Kidney capillary endothelial cell (primary cell): Measurements from ENCODE around the gene NPY4R2.
"Not testable (repeated sequence)": the region's sequence is repeated elsewhere in the genome, so short reads cannot be mapped to it uniquely, and the experiment has no call there.

ENCODE experiments used
- DNase-seq: peaks from one replicate; pipeline ENCODE4 v3.0.0-alpha.2; 2018; ENCODE audit warnings: low spot score

The NPY4R2 gene, protein sequence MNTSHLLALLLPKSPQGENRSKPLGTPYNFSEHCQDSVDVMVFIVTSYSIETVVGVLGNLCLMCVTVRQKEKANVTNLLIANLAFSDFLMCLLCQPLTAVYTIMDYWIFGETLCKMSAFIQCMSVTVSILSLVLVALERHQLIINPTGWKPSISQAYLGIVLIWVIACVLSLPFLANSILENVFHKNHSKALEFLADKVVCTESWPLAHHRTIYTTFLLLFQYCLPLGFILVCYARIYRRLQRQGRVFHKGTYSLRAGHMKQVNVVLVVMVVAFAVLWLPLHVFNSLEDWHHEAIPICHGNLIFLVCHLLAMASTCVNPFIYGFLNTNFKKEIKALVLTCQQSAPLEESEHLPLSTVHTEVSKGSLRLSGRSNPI

DNA sequence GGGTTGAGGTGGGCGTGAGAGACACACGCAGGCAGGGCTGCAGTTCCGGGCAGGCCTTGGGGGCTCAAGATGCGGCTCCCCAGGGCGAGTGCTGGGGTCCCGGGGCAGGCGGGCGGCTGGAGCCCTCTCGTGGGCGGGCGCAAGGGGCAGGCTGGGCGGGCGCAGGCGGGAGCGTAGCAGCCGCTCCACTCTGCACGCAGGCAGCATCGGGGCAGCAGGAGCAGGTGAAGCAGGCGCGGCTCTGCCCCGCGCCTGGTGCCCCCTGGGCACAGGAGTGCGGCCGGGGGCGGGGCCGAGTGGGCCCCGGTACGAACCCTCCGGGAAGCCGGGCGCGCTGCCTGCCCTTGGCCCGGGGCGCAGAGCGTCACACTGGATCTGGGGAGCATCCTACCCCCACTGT, at the start of gene NPY4R2:
Gene NPY4R2, plus strand, starts transcription at position 188 of the 400 bp plus-strand sequence. CDS start 3,326 bp downstream, outside the sequence.
- DNase-seq = not testable (repeated sequence)

DNA sequence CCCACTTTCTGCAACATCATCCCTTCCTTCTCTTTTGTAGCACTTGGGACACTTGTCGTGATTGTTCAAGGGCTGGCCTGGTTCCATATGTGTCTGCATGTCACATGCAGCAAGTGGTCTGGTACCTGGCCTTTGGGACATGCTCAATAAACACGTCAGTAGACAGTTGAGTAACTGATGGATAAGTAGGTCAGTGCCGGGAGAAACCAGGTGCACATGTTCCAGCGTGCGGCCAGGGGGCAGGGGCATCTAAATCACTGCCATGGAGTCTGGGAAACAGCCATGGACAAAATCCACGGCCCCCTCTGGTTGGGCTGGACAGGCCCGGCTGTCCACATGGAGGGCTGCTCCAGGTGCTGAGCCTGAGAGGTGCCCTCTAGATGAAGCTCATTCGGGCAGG, 47.6 kb upstream of the NPY4R2 start:
- not testable (repeated sequence) for DNase-seq

DNA sequence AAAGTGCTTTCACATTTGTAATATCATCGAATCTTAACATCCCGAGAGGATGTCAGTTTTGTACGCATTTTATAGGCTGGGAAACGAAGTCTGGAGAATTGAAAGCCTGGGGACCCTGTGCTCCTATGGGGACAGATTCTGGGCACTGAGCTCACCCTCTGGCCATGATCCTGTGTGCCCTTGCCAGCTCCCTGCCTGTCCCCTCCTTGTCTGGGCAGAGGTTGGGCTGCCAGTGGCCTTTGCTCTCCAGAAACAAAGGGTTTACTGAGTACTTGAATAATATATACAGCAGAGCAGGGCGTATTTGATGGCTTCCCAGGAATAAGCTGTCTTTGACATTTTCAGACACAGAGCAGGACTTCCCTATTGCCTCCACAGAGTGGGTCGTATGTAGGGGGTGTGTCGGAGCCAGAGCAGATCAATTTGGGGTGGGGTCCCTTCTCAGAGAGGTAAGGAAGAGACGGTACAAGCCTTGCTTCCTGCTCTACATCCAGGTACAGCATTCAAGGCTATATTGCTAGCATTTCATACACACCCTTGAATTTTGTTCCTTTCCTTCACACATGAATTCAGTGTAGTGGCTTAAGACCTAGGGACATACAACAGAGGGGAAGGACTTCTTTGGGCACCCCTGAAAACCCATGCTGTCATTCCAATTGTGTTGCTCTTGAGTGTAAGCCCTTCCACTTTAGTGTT, 46.8 kb upstream of the NPY4R2 start:
- DNase-seq = not testable (repeated sequence)

DNA sequence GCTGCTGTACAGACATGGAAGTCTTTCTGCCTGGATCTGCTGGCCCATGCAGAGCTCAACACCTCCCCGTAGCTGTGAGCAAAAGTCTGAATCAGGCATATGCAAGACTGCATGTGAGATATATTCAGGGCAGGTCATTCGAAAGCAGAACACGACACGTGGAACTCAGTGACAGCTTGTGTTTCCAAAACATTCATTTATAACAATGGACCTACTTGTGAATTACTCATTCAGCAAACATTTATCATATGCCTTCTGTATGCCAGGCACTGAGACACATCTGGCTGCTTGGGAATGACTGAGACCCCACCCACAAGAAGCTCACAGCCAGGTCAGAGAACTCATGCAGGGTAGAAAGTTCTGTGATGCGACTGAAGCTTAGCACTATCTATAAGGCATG, 46.2 kb upstream of the NPY4R2 start:
- DNase-seq = not testable (repeated sequence)

DNA sequence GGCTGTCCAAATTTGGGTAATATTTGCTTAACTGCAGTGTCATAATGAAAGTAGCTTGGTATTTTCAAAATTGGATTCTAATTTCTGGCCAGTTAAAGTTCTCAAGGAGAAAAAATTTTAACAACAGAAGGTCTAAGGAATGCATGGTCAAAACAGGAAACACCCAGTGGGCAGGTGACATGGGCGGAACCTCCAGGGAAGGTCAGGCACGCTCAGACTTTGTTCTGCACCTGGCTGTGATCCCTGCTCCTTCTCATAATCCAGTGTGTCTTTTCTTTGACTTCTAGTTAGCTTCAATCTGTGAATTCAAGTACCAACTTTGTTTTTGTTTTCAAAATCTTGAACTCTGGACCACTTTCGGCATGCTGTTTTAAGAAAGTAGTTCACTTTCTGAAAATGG, 34.2 kb upstream of the NPY4R2 start:
- not testable (repeated sequence) for DNase-seq

DNA sequence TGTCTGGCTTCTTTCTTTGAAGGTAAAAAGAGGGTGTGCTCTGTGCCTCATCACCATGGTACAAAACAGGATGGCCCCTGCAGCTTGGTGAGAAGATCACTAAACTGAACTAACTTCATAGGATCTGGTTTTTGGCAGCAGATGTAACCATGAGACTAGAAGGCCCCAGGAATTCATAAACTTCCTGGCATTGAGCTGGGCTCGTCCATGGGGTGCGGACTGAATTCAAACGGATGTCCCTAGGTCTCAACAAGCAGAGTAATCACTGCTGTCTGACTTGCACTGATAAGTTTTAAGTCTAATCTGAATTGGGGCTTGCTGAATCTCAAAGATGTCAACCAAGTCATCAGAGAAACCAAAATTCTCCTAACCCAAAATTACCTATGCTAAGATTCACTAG, 33.5 kb upstream of the NPY4R2 start:
- DNase-seq = not testable (repeated sequence)

DNA sequence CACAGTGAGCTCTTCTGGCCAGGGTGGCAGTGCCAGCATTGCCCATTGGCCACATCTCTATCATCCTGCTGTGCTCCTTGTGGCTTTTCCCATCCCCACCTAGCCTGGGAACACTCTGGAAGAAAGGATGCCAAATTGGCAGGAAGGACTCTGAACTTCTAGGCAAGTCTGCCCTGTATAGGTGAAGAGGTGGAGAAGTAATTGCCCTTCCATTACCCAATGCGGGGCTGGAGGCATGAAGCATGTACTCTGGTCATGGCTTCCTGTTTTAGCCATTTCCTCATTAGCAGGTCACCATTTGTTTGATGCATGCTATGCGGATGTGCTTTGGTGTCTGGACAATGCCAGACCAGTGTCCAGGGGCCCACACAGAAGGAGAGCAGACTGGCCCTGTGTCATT, 32.1 kb upstream of the NPY4R2 start:
- not testable (repeated sequence) for DNase-seq

DNA sequence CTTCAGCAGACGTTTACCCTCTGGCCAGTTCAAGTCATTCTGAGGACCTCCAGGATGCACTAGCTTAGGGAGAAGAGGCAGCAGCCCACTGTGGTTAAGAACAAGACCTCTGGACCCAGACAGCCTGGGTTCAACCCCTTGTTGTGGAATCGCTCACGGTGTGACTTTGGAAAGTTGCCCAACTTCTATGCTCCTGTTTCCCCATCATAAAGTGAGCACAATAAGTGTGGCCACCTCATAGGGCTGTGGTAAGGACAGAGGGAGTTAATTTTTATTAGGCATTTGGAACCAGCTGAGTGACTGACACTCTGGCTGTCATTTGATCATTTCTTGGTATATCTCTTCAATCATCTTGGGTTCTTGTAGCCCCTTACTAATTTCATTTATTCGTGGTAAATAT, 31.6 kb upstream of the NPY4R2 start:
- not testable (repeated sequence) for DNase-seq

DNA sequence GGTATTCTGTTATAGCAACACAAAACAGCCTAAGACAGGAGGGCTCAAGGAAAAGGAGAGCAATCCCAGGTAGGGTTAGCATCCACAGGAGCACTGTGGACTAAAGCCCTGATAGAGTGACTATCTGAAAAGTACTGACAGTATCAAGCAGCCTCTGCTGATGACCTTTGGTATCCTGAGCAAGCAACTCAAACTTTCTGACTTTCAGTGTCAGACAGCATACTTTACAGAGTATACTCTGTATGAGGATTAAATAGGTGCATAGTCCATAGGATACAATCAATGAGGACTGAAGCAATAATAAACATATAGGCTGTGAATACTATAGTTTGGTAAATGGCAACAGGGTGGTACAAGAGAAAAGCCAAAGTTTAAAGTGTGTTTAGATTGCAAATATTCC, 27.7 kb upstream of the NPY4R2 start:
- DNase-seq = not testable (repeated sequence)

DNA sequence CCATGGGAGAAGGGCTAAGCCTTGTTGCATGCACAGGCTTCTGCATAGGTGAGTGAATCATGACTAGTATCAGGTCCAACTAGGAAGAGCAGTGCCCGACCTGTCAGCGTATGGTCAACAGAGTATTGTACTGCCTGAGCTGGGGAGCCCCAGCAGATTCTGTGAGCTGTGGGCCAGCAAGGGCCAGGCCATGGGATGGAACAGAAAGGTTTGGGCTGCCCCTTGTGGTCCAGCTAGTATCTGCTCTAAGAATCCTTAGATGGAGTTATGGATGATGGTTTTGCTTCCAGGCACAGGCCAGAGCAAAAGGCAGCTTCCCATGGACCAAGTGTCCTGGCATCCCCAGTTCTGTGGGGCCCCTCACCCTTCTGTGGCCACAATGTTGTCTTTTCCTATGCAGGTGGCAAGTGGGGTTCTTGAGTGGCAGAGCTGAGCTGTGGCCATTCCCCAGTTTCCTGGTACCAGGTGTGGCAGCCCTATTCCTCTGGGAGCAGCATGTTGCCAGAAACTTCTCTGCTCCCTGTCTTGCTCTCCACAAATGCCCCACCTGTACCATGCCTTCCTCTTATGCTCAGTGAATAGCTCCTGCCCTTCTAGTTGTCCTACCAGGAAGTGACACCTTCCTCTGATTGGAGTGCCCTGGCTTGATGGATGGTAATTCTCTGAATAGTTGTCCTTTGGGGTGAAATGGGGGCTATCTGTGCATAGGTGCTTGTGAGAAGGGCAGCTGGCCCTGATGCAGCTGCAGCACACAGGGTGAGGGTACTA, 25.8 kb upstream of the NPY4R2 start:
- DNase-seq = not testable (repeated sequence)

DNA sequence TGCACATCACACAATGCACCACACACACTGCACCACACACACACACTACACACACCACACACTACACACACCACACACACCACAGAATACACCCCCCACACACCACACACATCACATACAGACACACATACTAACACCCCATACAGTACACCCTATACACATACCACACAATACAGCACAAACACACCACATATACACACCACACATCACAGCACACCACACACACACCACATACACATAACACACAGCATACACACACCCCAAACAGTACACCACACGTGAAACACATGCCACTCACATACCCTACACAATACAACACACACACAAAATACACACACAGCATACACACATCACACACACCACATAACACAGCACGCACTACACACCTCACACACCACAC, 23.9 kb upstream of the NPY4R2 start:
- DNase-seq = not testable (repeated sequence)

DNA sequence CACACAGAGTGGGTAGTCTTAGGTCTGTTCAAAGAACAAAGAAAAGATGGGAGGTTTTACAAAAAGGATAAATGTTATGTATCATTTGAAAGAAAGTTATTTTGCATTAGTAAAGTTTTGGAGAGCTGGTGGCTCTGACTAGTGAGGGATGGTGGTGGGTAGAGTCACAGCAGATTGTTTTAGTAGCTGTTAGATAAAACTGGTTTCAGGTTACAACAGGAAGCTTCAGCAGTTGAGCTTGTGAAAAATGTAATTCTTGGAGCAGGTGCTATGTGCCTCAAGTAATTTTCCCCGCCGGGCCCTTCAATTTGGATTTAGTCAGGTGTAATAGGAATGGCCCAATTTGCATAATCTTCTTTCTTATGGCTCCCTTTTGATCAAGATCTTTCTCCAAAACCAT, 20.6 kb upstream of the NPY4R2 start:
- not testable (repeated sequence) for DNase-seq

DNA sequence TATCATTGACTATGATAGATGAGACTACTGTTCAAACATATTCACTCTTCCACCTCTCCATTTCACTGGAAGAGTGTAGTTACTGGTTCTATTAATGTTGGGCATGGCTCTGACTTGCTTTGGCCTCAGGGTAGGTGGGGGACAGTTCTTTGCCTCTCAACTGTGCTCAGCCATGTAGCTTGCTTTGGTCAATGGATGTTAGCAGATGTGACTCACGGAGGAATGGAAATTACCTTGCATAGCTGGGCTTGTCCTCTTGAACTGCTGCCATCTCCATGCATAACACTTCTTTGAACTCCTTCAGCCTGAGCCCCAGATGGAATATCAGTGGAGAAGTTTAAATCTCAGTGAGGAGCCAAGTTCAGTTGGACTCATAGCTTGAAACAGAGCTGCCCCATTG, 9.1 kb upstream of the NPY4R2 start:
- not testable (repeated sequence) for DNase-seq

DNA sequence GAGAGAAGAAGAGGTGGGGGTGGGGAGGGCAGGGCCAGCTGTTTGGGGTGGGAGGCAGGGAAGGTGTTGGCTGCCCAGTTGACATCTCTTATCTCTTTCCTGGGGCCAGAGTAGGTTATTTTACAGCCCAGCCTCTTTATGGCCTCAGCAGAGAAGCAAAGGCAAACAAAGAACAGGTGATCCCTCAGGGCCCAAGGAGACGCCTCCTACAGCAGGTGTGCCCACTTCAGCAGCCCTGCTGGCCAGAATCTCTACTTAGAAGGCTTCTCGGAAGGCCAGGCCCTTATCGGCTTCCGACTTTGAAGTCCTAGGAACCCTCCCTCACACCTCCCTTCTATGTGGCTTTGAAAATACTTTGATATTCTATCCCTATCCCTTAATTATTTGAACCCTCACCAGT, 8.0 kb upstream of the NPY4R2 start:
- DNase-seq = not testable (repeated sequence)

DNA sequence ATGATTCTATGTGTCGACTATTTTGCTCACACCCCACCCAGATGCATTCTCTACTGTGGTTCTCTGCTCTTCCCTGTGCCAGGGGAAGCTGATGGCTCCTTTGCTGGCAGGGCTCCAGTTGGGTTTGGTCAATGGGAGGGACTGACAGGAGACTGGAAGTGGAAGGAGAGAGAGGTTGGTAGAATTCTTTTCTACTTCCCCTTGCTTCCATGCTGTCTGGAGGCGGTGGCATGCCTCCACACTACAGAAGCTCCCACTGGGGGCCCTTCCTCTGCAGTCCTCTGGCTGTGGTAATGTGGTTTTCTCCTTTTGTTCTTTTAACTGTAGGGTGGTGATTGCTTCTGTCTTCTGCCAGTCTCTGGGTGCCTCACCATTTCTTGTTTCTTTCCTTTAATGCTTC, 4.4 kb upstream of the NPY4R2 start:
- not testable (repeated sequence) for DNase-seq

DNA sequence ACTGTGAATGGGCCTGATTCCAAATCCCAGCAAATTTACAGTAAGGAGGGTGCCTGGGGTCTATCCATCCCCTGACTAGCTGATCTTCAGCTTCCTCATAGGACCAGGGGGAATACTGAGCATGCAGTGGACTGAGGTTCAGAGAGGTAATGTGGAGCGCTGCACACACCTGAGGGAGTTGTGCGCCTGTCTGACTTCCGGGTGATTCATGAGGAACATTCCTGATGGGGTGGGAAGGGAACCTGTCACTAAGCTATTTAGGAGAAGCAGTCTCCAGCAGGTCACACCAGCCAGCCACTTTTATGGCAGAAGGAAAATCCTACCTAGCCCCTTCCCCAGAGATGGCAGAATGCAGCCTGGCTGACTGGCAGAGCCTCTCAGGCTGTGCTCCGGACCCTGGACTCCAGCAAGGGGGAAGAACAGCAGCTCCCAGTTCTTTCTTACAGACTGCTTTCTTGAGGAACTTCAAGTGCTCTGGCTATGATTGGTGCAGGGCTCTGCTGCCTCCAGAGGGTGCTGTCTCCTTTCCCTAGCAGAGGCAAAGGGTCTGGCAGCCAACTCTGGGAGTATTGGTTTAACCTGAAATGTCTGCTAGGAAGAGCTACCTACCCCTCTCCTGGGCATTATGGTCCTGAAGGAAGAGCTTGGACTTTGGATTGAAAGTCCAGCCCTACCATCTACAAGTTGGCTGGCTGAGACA, 2.5 kb upstream of the NPY4R2 start:
- DNase-seq = not testable (repeated sequence)

DNA sequence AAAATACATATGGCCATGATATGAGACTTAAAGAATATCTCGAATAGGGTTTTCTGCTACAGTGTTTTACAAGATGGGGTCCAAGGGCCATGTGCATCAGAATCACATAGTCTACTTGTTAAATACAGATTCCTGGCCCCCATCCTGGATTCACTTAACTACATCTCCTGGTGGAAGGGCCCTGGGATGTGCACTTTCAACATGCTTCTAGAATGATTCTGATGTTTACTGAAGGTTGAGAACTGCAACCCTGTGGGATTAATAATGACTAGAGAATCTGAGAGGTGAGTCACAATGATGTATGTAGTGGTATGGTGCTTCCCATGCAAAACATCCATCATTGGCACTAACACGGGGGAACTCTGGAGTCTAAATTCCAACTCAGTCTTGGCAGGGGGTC, 2.1 kb downstream of the NPY4R2 start:
- DNase-seq = not testable (repeated sequence)

DNA sequence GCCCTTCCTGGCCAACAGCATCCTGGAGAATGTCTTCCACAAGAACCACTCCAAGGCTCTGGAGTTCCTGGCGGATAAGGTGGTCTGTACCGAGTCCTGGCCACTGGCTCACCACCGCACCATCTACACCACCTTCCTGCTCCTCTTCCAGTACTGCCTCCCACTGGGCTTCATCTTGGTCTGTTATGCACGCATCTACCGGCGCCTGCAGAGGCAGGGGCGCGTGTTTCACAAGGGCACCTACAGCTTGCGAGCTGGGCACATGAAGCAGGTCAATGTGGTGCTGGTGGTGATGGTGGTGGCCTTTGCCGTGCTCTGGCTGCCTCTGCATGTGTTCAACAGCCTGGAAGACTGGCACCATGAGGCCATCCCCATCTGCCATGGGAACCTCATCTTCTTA, 4.0 kb downstream of the NPY4R2 start:
- DNase-seq = not testable (repeated sequence)

DNA sequence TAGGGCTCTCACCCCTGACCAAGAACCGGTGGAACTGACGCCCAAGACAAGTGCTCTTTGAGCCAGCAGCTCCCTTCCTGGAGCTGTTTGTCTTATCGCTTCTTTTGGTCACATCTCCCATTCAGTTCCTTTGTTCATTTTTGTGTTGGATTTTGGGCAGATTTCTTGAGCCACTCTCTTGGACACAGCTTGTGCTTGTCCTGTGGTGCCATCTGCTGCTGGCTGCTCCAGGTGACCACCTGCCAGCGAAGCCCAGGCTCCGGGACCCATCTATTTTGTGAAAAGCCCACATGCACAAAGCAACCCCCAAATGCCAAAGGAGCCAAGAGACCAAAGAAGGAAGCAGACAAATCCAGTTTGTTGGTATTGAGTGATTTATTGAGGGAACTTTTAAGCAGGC, 6.2 kb downstream of the NPY4R2 start:
- not testable (repeated sequence) for DNase-seq

DNA sequence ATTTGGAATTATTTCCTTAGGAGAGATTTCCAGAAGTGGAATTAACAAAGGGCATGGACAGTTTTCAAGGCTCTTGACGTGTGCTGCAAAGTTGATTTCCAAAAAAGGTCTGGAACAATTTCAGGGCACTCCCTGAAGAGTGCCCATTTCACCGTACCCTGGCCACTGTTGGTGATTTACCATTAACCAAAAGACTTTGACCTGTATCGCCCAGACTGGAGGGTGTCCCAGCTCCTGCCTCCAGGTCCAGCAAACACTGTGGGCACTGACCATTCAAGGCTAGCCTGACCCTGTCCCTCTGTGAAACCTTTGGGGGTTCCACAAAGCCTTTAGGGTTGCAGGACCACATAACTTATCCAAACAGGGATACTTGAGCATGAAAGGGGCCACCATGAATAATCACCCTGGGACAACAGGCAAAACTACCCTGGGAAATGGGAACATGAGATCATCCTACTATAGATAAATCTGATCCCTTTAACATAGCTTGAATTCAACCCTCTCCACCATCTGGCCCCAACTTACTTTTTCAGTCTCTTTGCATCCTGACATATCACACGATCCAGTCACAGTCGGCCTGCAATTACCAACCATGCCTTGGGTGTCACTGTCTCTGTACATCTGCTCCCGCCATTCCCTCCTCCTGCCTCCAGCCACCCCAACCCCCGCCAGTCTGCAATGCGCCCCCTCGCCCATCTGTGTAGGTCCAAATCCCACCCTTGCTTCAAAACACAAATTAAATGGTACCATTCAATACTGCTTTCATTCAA, 8.9 kb downstream of the NPY4R2 start:
- not testable (repeated sequence) for DNase-seq

DNA sequence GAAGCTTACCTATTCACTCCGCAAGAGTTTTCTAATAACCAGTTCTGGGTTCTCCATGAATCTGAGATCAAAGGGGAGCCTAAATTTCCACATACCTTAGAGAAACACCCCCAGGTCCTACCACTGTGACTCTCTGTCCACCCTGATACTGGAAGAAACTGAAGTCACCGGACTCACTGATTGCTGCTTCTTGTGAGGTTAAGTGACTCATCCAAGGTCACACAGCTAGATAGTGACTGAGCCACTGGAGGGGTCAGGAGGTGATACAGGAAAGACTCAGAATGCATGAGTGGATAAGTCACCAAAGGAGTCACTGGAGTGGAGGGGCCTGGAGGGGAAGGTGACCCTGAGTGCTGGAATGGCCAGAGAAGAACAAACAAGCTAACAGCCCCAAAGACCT, 9.8 kb downstream of the NPY4R2 start:
- not testable (repeated sequence) for DNase-seq
